Measurements from ENCODE around the gene TAF9B. TPM values are rescaled to one million over a fixed set of nuclear protein-coding genes. Genes with fewer than 3 reads are reported as not detected.
"Not testable (repeated sequence)": the region's sequence is repeated elsewhere in the genome, so short reads cannot be mapped to it uniquely, and the experiment has no call there.

Gene TAF9B
- total RNA-seq, 1 donor from 2014 or later = 18.5 TPM

DNA sequence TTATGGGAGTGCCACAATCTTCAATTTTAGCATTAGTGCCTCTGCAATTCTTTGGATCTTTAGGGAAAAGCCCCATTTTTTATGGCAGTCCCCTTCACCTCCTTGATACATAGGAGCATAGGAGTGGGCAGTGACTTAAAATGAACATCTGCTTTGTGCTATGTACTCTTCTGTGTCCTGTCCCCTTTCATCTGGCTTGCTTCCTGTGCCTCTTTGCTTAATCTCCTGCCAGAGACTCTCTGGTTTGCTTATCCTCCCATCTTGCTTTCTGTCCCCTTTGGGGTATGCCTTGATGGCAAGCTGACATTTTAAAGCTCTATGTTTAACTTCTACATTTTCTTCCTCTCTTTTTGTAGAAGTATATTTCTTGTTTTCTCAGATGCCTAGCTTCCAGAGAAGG is 23.1 kb downstream of the TAF9B start:
- no peak for DNase-seq

DNA sequence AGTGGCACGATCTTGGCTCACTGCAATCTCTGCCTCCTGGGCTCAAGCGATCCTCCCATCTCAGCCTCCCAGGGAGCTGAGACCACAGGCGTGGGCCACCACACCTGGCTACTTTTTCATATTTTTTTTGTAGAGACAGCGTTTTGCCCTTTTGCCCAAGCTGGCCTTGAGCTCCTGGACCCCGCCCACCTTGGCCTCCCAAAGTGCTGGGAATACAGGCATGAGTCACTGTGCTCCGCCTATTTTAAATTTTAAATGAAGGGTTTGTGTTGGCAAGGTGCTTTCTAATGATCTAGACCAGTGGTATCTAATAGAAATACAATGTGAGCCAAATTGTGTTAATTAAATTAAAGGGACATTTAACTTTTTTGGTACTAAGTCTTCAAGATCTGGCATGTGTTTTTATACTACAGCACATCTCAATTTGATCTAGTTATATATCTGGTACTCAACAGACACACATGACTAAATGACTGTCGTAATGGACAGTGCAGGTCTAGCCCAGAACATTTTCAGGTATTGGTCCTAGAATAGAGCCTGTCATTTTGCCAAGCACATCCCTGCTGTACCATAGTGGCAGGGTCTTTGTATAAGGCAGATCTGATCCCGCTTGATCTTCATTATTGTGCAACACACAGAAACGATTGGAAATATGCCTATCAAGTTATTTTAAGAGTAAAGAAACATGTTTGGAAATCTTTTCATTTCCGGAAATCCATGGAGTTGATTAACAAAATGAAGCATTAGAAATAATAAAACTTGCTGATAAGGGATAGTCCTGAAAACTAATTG is 28.1 kb downstream of the TAF9B start:
- no peak for DNase-seq

DNA sequence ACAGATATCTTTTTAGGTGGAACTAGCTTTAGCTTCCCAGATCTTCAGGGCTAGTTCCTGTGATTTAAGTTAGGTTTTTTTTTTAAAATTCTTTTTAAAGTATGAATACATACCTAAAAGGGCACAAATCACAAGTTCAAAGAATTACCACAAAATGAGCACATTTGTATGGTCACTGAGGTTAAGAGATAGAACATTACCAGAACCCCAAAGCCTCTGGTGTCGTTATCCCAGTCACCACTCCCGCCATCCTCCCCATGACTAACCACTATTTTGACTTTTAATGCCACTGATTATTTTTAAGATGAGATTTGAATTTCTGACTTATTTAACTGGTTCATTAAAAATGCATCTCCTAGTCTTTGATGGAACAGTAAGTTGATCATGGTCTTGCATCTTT is 30.0 kb downstream of the TAF9B start:
- no peak for DNase-seq

DNA sequence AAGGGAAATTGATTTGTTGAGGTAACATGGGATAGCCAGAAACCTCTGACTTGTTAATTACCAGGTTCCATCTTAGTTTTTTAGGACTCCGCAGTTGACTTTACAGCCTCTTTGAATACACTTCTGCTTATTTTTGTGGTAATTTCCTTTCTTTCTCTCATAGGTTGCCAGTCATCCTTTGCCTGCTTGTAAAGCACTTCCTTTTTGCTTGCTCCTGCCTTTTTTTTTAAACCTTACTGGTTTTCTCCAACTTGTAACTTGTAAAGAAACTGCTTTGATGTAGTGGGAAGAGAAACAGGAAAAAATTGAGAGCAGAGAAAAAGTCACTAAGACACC is 32.8 kb downstream of the TAF9B start:
- no peak for DNase-seq

DNA sequence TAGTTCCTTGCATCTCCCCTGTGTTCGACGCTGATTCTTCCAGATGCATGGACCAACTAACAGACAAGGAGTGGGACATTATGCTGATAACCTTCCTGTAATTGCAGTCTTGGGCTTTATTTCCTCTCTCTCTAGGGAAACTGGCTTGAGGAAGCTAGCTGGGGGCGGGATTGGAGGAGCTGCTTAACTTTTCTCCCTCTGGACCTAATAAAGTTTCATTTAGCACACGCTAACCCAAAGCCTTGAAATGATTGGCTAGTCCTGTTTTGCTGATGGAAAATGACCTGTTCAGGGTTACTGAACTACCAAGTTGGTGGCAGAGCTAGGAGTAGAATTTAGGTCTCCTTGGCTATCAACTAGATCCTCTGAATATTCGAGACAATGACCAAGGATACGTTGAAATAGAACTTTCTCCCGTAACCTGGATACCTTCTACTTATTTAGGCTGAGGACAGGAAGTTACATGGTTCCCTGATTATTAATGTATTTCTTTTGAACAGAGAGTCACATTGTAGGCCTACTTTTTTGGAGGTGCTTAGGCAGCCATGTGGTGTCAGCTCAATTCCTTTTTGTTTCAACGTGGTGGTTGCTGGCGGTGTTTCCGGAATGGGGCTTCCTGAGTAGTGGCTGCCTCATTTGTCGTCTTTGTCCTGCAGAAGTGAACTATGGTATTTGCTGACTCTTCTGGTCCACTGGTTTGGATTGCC is 33.4 kb downstream of the TAF9B start:
- DNase-seq = peak; percentile 32

DNA sequence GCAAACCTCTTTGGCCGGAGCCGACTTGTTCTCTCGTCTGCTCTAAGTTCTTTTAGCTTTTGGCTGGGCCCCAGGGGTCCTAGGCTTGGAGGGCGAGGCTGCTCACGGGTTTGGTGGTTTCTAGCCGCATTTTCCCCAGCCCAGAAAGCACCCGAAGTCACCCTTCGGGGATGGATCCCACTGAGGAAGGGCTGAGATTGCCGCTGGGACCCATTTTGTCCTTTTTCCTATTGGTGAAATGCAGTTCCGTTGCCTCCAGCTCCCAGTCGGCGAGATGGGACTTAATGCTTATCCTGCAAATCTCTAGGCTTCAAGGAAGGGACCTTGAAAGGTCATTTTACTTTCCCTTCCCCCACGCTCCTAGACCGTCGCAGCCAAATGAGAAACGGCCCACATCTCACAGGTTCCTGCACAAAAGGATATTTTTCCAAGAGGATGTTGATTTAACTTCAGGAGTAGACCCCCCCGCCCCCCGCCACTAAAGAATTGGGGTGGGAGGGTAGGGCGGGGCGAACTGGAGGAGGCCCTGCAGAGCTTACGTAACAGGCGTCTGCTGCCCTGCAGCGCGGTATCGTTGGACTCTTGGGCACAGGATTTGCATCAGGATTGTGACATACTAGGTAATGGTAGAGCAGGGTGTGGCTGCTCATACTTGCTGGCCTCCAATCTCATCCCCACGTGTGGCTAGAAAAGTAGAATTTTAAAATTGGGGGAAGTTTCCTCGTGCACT is 34.8 kb downstream of the TAF9B start:
- DNase-seq = peak; percentile 42

DNA sequence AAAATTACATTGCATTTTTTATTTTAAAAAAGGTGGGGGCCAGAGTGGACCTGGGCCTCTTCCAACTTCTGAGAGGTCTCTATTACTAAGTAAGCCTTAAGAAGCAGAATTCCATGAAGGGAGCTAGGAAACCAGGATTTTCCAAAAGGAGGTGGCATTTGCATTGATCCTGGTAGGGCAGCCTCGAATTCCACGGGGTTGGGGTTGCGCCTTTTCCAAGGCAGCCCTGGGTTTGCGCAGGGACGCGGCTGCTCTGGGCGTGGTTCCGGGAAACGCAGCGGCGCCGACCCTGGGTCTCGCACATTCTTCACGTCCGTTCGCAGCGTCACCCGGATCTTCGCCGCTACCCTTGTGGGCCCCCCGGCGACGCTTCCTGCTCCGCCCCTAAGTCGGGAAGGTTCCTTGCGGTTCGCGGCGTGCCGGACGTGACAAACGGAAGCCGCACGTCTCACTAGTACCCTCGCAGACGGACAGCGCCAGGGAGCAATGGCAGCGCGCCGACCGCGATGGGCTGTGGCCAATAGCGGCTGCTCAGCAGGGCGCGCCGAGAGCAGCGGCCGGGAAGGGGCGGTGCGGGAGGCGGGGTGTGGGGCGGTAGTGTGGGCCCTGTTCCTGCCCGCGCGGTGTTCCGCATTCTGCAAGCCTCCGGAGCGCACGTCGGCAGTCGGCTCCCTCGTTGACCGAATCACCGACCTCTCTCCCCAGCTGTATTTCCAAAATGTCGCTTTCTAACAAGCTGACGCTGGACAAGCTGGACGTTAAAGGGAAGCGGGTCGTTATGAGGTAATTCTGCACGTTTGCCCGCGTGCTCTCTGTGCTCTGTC is 35.6 kb downstream of the TAF9B start, which contains the start of gene PGK1:
PGK1 (plus strand) TSS at position 626 of the 824 bp plus-strand sequence; CDS start at position 719, 93 bp downstream.
- peak; percentile 96 for DNase-seq

DNA sequence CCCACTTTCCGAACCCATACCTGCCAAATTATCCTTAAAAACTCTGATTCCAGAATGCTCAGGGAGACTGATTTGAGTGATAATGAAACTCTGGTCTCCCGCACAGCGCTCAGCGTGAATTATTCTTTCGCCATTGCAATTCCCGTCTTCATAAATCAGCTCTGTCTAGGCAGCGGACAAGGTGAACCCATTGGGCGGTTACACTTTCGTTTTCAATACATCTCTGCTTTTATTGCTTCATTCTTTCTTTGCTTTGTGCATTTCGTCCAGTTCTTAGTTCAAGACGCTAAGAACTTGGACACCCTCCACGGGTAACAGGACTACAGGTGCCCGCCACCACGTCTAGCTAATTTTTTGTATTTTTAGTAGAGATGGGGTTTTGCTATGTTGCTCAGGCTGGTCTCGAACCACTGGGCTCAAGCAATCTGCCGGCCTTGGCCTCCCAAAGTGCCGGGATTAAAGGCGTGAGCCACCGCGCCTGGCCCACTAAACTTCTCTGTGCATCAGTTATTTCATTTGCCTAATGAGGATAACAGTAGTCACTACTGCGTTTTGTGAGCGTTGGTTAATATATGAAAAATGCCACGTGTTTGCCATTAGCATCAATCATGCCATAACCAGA is 36.3 kb downstream of the TAF9B start:
- DNase-seq = no peak

DNA sequence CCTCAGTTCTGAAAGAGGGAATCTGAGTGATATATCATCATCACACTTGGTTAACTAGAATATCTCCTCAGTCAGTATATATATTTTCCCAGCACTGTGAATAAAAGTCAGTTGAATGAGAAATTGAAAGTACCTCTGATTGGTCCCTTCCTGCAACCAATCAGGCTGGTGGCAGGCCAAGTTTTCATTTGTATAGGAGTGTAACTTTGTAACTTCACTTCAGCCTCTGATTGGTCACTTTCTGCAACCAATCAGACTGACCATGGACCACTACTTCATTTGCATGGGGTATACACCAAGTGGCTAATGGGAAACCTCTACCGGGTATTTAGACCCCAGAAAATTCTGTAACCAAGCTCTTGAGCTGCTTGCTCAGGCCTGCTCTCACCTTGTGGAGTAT is 37.4 kb downstream of the TAF9B start:
- no peak for DNase-seq

DNA sequence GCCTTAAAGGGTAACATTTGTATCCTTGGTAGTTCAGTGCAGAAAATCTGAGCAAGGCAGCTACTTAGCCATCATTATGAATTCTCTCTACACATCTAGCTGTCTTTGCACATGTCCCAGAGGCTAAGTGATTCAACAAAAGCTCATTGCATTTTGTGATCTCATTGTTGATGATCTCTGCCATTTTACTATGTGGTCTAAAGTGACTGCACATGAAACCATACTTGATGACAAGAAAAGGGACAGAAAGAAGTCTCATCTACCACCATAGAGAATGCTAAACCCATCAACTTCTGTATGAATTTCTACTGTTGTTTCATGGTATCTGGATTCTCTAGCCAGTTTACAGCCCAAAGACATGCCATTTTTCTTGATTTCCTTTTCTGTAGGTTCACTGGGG is 41.3 kb downstream of the TAF9B start:
- DNase-seq = no peak

DNA sequence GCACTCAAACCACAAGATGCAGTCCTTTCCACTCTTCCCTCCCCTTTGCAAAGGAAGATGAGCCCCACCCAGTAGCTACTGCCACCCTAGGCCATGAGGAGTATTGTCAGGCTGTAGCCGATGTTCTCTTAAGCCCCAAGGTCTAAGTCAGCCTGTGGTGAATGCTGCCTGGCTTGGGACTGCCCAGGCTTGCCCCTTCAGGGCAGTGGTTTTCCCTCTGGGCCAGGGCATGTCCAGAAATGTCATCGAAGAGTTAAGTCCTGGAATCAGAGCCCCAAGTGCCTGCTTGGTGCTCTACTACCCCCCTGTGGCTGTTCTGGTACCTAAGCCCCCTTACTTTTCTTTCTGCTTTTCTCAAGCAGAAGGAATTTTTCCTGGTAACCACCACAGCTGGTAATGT is 47.2 kb downstream of the TAF9B start:
- peak; percentile 61 for DNase-seq

DNA sequence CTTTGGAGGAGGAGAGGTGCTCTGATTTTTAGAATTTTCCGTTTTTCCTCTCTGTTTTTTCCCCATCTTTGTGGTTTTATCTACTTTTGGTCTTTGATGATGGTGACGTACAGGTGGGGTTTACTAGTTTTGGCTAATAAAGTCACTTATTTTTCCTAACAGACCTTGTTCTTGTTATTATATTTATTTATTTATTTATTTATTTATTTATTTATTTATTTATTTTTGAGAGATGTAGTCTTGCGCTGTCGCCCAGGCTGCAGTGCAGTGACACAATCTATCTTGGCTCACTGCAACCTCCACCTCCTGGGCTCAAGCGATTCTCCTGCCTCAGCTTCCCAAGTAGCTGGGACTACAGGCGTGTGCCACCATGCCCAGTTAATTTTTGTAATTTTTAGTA is 58.0 kb downstream of the TAF9B start:
- not testable (repeated sequence) for DNase-seq

Other genes with a start within 250 kb of the TAF9B start
- gene MAGT1, start 244.2 kb downstream of the TAF9B start, total RNA-seq = 142 and 160 TPM in 2 replicates
- gene COX7B, start 240.2 kb downstream of the TAF9B start, total RNA-seq = 279 and 458 TPM in 2 replicates
- 10.9 and 14.1 TPM in 2 replicates for gene ATP7A, start 229.0 kb downstream of the TAF9B start, total RNA-seq
- 0.28 TPM in 1 of 2 replicates, not detected in the other for gene PGAM4, start 170.0 kb downstream of the TAF9B start, total RNA-seq
- 284 and 379 TPM in 2 replicates for gene PGK1, start 35.4 kb downstream of the TAF9B start, total RNA-seq
- gene CYSLTR1, start 188.0 kb upstream of the TAF9B start, total RNA-seq = not detected in 2 replicates